ENCODE data around the gene PDCD2.
"Not testable (repeated sequence)": the region's sequence is repeated elsewhere in the genome, so short reads cannot be mapped to it uniquely, and the experiment has no call there.

- TF ChIP-seq, protein P1, sequence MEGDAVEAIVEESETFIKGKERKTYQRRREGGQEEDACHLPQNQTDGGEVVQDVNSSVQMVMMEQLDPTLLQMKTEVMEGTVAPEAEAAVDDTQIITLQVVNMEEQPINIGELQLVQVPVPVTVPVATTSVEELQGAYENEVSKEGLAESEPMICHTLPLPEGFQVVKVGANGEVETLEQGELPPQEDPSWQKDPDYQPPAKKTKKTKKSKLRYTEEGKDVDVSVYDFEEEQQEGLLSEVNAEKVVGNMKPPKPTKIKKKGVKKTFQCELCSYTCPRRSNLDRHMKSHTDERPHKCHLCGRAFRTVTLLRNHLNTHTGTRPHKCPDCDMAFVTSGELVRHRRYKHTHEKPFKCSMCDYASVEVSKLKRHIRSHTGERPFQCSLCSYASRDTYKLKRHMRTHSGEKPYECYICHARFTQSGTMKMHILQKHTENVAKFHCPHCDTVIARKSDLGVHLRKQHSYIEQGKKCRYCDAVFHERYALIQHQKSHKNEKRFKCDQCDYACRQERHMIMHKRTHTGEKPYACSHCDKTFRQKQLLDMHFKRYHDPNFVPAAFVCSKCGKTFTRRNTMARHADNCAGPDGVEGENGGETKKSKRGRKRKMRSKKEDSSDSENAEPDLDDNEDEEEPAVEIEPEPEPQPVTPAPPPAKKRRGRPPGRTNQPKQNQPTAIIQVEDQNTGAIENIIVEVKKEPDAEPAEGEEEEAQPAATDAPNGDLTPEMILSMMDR (conservative IDR thresholded peaks at IDR 0.05) = not testable (repeated sequence)
- TF ChIP-seq EZH2 (IDR thresholded peaks at IDR 0.05; ENCODE audit: low read depth) = not testable (repeated sequence)
Measured at GRCh38 chr6:170609225-170609624, 24.8 kb upstream of the PDCD2 start.

All from PC-9 (cell line).